Measurements from ENCODE around the gene UQCRHL. TPM values are rescaled to one million over a fixed set of nuclear protein-coding genes. Genes with fewer than 3 reads are reported as not detected.

Gene UQCRHL
- total RNA-seq, 2 donors from 2014 or later, result 1.6 to 3.7 TPM

DNA sequence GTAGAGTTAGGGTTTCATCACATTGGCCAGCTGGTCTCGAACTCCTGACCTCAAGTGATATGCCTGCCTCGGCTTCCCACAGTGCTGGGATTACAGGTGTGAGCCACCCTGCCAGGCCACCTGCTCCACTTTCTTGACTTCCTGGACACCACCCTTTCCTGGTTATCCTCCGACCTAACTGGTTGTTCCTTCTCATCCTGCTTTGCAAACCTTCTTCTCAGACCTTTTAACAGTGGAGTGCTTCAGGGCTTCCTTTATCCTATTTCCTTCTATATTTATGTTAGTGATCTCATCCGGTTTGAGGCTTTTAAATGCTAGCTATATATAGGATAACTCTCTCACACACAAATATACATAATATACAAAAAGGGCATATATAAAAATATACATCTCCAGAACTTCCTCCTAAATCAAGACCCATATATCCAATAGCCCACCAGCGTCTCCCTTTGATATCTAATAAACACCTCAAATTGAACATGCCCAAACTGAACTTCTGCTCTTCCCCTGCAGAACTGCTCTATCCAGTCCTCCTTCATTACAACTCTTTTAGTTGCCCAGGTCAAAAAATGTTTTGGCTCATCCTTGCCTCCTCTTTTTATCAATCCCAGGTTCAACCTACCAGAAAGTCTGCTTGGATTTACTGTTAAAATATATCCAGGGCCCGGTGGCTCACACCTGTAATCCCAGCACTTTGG is 19.5 kb upstream of the UQCRHL start:
- 97 to 100% methylated on average over 3 to 5 of the region's 6 CpGs for WGBS, 2 experiments (ENCODE audit: insufficient coverage in 1 of 2, insufficient read length in 1 of 2)
- H3K4me3 Mint-ChIP-seq, result no peak overlapping the region
- no peak overlapping the region for H3K9ac ChIP-seq (ENCODE audit: extremely low read depth, low read length, poor library complexity, severe bottlenecking)
- no peak overlapping the region for H3K27ac Mint-ChIP-seq
- DNase-seq, result no peak
- no peak overlapping the region for H3K27ac ChIP-seq (ENCODE audit: low read depth, low read length)
- no peak overlapping the region for H3K4me3 ChIP-seq (ENCODE audit: low read length)
- no peaks in the 10 kb centered on the region for H3K36me3 ChIP-seq (ENCODE audit: control insufficient read depth, insufficient read depth, low read length)
- TF ChIP-seq, protein P1, sequence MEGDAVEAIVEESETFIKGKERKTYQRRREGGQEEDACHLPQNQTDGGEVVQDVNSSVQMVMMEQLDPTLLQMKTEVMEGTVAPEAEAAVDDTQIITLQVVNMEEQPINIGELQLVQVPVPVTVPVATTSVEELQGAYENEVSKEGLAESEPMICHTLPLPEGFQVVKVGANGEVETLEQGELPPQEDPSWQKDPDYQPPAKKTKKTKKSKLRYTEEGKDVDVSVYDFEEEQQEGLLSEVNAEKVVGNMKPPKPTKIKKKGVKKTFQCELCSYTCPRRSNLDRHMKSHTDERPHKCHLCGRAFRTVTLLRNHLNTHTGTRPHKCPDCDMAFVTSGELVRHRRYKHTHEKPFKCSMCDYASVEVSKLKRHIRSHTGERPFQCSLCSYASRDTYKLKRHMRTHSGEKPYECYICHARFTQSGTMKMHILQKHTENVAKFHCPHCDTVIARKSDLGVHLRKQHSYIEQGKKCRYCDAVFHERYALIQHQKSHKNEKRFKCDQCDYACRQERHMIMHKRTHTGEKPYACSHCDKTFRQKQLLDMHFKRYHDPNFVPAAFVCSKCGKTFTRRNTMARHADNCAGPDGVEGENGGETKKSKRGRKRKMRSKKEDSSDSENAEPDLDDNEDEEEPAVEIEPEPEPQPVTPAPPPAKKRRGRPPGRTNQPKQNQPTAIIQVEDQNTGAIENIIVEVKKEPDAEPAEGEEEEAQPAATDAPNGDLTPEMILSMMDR (conservative IDR thresholded peaks at IDR 0.05), result no peak
- no peaks in the 10 kb centered on the region for H3K27me3 Mint-ChIP-seq (ENCODE audit: insufficient read depth)
- H3K9me3 Mint-ChIP-seq, result peaks cover under 1% of the 10 kb centered on the region
- no peaks in the 10 kb centered on the region for H3K9me3 ChIP-seq (ENCODE audit: control insufficient read depth, low read length)
- H3K36me3 Mint-ChIP-seq (ENCODE audit: low read depth), result peaks cover 4% of the 10 kb centered on the region
- no peaks in the 10 kb centered on the region for H3K27me3 ChIP-seq (ENCODE audit: control insufficient read depth, insufficient read depth, low read length, poor library complexity, severe bottlenecking)
- peaks cover 4% of the 10 kb centered on the region for H3K4me1 Mint-ChIP-seq
- no peaks in the 10 kb centered on the region for H3K4me1 ChIP-seq (ENCODE audit: control insufficient read depth, insufficient read depth, low read length)

DNA sequence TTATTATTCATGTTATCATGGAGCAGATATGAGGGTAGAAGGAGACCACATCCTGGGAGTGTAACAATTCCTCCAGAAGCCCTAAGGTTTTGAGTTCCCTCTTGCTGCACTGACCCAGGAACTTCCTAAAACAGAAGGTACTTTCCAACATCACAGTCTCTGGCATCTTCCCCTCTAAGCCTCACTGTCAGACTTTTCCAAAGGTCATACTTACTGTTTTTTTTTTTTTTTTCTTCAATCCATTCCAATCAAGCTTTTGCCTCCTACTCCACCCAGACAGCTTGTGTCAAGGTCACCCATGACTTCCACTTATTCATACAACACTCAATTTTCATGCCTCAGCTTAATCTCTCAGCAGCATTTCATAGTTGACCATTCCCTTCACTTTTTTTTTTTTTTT is 18.4 kb upstream of the UQCRHL start:
- H3K4me3 ChIP-seq (ENCODE audit: low read length), result no peak overlapping the region
- no peak overlapping the region for H3K27ac ChIP-seq (ENCODE audit: low read depth, low read length)
- no peak overlapping the region for H3K9ac ChIP-seq (ENCODE audit: extremely low read depth, low read length, poor library complexity, severe bottlenecking)
- Mint-ChIP-seq H3K4me1 (peaks cover 4% of the 10 kb centered on the region), H3K4me3 (no peak overlapping the region), H3K27ac (no peak overlapping the region), H3K9me3 (peaks cover 2% of the 10 kb centered on the region), H3K27me3 (ENCODE audit: insufficient read depth) (no peaks in the 10 kb centered on the region), H3K36me3 (ENCODE audit: low read depth) (no peaks in the 10 kb centered on the region)
- no peaks in the 10 kb centered on the region for H3K27me3 ChIP-seq (ENCODE audit: control insufficient read depth, insufficient read depth, low read length, poor library complexity, severe bottlenecking)
- TF ChIP-seq, protein P1 (conservative IDR thresholded peaks at IDR 0.05), result no peak
- DNase-seq, result no peak
- H3K4me1 ChIP-seq (ENCODE audit: control insufficient read depth, insufficient read depth, low read length), result no peaks in the 10 kb centered on the region
- no peaks in the 10 kb centered on the region for H3K9me3 ChIP-seq (ENCODE audit: control insufficient read depth, low read length)
- no peaks in the 10 kb centered on the region for H3K36me3 ChIP-seq (ENCODE audit: control insufficient read depth, insufficient read depth, low read length)

DNA sequence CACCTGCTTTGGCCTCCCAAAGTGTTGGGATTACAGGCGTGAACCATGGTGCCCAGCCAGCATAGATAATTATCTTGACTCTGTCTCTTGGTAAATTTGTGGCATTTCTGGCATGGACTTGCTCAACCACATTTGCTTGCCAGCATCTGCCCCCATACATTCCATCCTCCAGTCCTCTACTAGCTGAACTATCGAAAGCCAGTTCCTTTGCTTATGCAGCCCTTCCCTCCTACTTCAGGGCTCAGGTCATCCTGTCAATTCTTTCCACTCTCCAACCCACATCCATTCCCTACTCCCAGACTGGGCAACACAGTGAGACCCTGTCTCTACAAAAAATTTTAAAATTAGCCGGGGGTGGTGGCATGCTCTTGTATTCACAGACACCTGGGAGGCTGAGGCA is 13.0 kb upstream of the UQCRHL start:
- H3K27ac ChIP-seq (ENCODE audit: low read depth, low read length), result no peak overlapping the region
- no peaks in the 10 kb centered on the region for H3K4me1 ChIP-seq (ENCODE audit: control insufficient read depth, insufficient read depth, low read length)
- Mint-ChIP-seq H3K9me3 (peaks cover 2% of the 10 kb centered on the region), H3K4me1 (no peaks in the 10 kb centered on the region), H3K27me3 (ENCODE audit: insufficient read depth) (no peaks in the 10 kb centered on the region), H3K36me3 (ENCODE audit: low read depth) (peaks cover 2% of the 10 kb centered on the region), H3K27ac (no peak overlapping the region), H3K4me3 (no peak overlapping the region)
- 88 to 91% methylated on average over 3 of the region's 3 CpGs for WGBS, 2 experiments (ENCODE audit: insufficient coverage in 1 of 2, insufficient read length in 1 of 2)
- no peak for DNase-seq
- H3K27me3 ChIP-seq (ENCODE audit: control insufficient read depth, insufficient read depth, low read length, poor library complexity, severe bottlenecking), result no peaks in the 10 kb centered on the region
- no peaks in the 10 kb centered on the region for H3K9me3 ChIP-seq (ENCODE audit: control insufficient read depth, low read length)
- no peak overlapping the region for H3K9ac ChIP-seq (ENCODE audit: extremely low read depth, low read length, poor library complexity, severe bottlenecking)
- TF ChIP-seq, protein P1 (conservative IDR thresholded peaks at IDR 0.05), result no peak
- no peak overlapping the region for H3K4me3 ChIP-seq (ENCODE audit: low read length)
- no peaks in the 10 kb centered on the region for H3K36me3 ChIP-seq (ENCODE audit: control insufficient read depth, insufficient read depth, low read length)
